Activated T-helper 1 cell treated with anti-CD3 and anti-CD28 coated beads, Interleukin-2, amount 50 U/mL, for 16 hours (primary cell): ENCODE results near the gene NUP85.
A peak's percentile ranks its signal among the peaks of the same experiment; 100 is the strongest.
"Not testable (repeated sequence)": the region's sequence is repeated elsewhere in the genome, so short reads cannot be mapped to it uniquely, and the experiment has no call there.

Experiments used
- DNase-seq, 2 donors: peaks; one replicate each; pipeline ENCODE4 v3.0.0-alpha.2; 2020; ENCODE audit warnings: low read depth in 1 of 2, low spot score in 1 of 2

The NUP85 gene

GRCh38 chr17:75266316-75267152, 61.1 kb downstream of the NUP85 start:
- no peak for DNase-seq

DNA sequence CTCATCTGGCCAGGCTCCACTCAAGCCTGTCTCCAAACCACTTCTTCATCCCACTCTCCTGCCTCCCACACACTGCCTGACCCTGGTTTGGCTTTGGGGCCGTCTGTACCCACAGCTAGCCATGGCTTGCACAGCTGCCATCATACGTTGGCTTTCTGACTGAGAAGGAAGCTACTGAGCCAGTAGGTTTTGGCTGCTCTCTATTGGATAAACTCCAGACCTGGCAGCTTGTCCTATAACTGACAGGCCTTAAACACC, 61.6 kb downstream of the NUP85 start:
- DNase-seq: no peak

DNA sequence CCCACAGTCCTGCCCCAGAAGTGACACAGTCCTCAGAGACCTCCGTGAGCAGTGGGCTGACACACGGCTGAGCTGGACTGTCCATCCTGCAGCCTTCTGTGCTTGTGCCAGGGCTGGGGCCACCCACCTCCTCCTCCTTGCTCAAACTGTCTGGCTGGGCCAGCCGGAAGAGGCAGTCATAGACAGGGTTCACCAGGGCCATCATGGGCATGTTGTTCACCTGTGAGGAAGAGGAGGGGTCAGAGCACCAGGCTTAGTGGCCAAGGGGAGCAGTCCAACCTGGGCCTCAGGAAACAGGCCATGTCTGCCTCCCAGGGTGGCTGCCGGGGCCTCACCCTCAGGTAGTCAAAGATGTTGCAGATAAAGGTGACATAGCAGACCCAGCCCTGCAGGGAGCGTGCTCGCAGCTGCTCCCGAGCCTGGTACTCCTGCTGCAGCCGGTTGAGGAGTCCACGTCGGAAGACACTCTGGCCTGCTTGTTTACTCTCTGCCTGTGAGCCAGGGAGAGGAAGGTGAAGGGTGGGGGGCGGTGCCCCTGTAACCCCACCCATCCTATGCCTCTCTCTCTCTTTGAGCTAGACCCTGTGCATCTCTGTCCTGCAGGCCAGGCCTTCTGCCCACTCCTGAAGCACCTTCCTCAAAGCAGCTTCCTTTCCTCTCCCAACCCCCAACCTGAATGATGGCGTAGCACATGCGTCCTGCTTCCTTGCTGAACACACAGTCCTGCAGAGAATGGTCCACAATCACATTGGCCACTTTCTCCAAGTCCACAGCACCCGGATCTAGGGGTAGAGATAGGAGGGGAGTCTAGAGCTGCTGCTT, 62.1 kb downstream of the NUP85 start:
- DNase-seq: no peak

- no peak for DNase-seq
These were observed 64.4 kb downstream of the NUP85 start for GRCh38 chr17:75269844-75270217.

GRCh38 chr17:75270218-75270965, 64.9 kb downstream of the NUP85 start:
- peak; percentile 23 to 30 for DNase-seq

DNA sequence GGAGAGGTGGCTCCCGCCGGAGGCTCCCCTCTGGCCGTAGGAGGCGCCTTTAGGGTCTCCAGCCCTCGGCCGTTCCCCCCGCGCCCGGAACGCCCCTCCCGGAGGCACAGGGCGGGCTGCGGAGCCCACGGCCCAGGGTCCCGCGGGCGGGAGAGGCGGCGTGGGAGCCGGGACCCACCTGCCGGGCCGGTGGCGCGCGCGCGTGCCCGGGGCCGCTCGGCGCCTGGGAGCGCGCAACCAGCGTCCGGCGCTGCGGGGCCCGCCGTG, 65.4 kb downstream of the NUP85 start, which contains the start of gene MIF4GD:
Gene MIF4GD (minus strand): TSS at position 266 of the 267 bp plus-strand sequence. CDS start 1,036 bp downstream, outside the sequence.
- DNase-seq: no peak

DNA sequence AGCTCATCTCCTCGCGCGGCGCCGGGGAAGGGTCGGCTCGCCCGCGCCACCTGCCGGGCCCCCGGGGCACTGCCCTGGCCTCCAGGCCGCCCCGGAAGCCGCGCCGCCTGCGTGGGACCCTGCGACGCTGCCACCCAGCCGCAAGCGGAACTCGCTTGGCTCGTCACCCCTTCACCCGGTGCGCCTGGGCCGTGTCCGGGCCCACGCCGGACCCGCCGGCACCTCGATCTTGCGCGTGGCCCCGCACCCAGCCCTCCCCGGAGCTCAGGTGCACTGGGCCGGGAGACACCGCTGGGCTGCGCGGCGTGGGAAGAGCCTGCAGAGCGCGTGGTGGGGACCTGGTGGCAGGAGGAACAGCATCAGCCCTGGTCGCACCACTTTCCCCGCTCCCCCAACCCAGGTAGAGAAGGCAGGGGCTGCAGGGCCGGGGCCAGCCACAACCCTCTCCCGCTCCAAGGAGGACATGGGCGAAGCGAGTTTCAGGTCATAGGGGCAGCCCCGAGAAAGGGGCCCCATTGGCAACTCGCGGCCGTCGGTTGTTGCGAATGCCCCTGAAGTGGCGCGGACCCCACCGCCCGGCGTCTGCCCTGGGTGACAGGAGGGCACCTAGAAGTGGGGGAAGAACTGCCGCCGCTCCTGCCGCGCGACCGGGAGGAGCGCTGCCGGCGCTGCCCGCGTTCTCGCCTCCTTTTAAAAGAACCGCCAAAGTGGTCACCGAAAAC, 65.9 kb downstream of the NUP85 start:
- peak; percentile 77 to 85 for DNase-seq

GRCh38 chr17:75271955-75272847, 66.7 kb downstream of the NUP85 start:
- DNase-seq: no peak

GRCh38 chr17:75272848-75273184, 67.3 kb downstream of the NUP85 start:
- DNase-seq: no peak

GRCh38 chr17:75273977-75274708, 68.7 kb downstream of the NUP85 start:
- no peak for DNase-seq

DNA sequence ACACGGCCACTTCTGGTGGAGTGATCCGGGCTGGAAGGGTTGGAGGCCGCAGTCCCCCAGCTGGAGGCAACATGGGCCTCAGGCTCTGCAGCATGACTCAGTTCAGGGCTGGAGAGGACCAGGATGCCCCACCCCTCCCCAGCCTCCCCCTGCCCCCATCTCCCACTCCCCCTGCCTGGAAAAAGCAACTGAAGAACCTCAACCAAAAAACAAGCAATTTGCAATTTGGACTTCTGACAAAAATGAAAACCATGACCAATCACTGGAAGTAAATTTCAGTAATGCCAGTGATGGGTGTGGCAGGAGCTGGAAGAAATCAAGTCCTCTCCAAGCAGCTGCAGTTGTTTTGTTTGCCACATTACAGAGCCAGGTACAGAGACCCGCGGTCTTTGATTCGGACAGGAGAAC, 72.2 kb downstream of the NUP85 start:
- no peak for DNase-seq

- not testable (repeated sequence) for DNase-seq
These were observed 74.7 kb downstream of the NUP85 start for GRCh38 chr17:75280189-75280588.

- DNase-seq: no peak
These were observed 79.6 kb downstream of the NUP85 start for GRCh38 chr17:75285123-75285522.
